ENCODE measurements around the gene RBM20.

RBM20 gene

GRCh38 chr10:110679486-110680272 lies 35.5 kb downstream of the RBM20 start:
- no peak for DNase-seq (ENCODE audit: low read depth)

- no peak for DNase-seq (ENCODE audit: low read depth)
Measured at GRCh38 chr10:110680273-110681020, 36.3 kb downstream of the RBM20 start.

GRCh38 chr10:110681023-110681681 lies 37.0 kb downstream of the RBM20 start:
- DNase-seq (ENCODE audit: low read depth) = no peak

- no peak for DNase-seq (ENCODE audit: low read depth)
Measured at GRCh38 chr10:110682348-110682747, 38.2 kb downstream of the RBM20 start.

GRCh38 chr10:110684800-110685446 lies 40.8 kb downstream of the RBM20 start:
- no peak for DNase-seq (ENCODE audit: low read depth)

GRCh38 chr10:110686047-110686446 lies 41.9 kb downstream of the RBM20 start:
- DNase-seq (ENCODE audit: low read depth) = no peak

GRCh38 chr10:110686949-110687348 lies 42.8 kb downstream of the RBM20 start:
- no peak for DNase-seq (ENCODE audit: low read depth)

- no peak for DNase-seq (ENCODE audit: low read depth)
Measured at GRCh38 chr10:110687400-110687799, 43.3 kb downstream of the RBM20 start.

- DNase-seq (ENCODE audit: low read depth) = no peak
Measured at GRCh38 chr10:110691139-110691538, 47.0 kb downstream of the RBM20 start.

- DNase-seq (ENCODE audit: low read depth) = no peak
Measured at GRCh38 chr10:110694263-110694662, 50.1 kb downstream of the RBM20 start.

- no peak for DNase-seq (ENCODE audit: low read depth)
Measured at GRCh38 chr10:110694820-110695538, 50.8 kb downstream of the RBM20 start.

GRCh38 chr10:110695539-110695886 lies 51.4 kb downstream of the RBM20 start:
- DNase-seq (ENCODE audit: low read depth) = no peak

- DNase-seq (ENCODE audit: low read depth) = no peak
Measured at GRCh38 chr10:110696436-110696835, 52.3 kb downstream of the RBM20 start.

GRCh38 chr10:110698340-110698739 lies 54.2 kb downstream of the RBM20 start:
- DNase-seq (ENCODE audit: low read depth) = no peak

- DNase-seq (ENCODE audit: low read depth) = no peak
Measured at GRCh38 chr10:110698782-110699201, 54.7 kb downstream of the RBM20 start.

GRCh38 chr10:110699859-110700468 lies 55.8 kb downstream of the RBM20 start:
- DNase-seq (ENCODE audit: low read depth) = no peak

GRCh38 chr10:110700947-110701616 lies 56.9 kb downstream of the RBM20 start:
- DNase-seq (ENCODE audit: low read depth) = no peak

GRCh38 chr10:110701617-110701971 lies 57.5 kb downstream of the RBM20 start:
- no peak for DNase-seq (ENCODE audit: low read depth)

- DNase-seq (ENCODE audit: low read depth) = no peak
Measured at GRCh38 chr10:110704070-110704469, 59.9 kb downstream of the RBM20 start.

- DNase-seq (ENCODE audit: low read depth) = no peak
Measured at GRCh38 chr10:110704906-110705476, 60.9 kb downstream of the RBM20 start.
